ENCODE measurements around the gene DMAC2L.
"Not testable (repeated sequence)": the region's sequence is repeated elsewhere in the genome, so short reads cannot be mapped to it uniquely, and the experiment has no call there.

The DMAC2L gene

GRCh38 chr14:50363714-50364111 lies 51.6 kb downstream of the DMAC2L start:
- Histone ChIP-seq H3K9ac (ENCODE audit: low read length in 2 of 2) (peak overlapping the region; percentile 0 to 8), H3K36me3 (ENCODE audit: control insufficient read depth in 2 of 2, insufficient read depth in 2 of 2, low read length in 2 of 2) (no peaks in the 10 kb centered on the region), H3K4me3 (ENCODE audit: low read length in 2 of 2) (peak overlapping the region in 1 of 2 donors; percentile 61), H3K9me3 (ENCODE audit: control insufficient read depth in 2 of 2, low read length in 2 of 2) (no peaks in the 10 kb centered on the region), H3K27ac (ENCODE audit: low read length) (no peak overlapping the region), H3K27me3 (ENCODE audit: control insufficient read depth in 1 of 2, insufficient read depth in 2 of 2, low read length in 2 of 2) (no peaks in the 10 kb centered on the region), H3K4me1 (ENCODE audit: control insufficient read depth, insufficient read depth, low read length) (peaks cover 6% of the 10 kb centered on the region)

GRCh38 chr14:50364792-50365191 lies 52.7 kb downstream of the DMAC2L start:
- no peak overlapping the region for H3K4me3 ChIP-seq (ENCODE audit: low read length in 2 of 2)
- no peaks in the 10 kb centered on the region for H3K9me3 ChIP-seq (ENCODE audit: control insufficient read depth in 2 of 2, low read length in 2 of 2)
- no peak overlapping the region for H3K27ac ChIP-seq (ENCODE audit: low read length)
- peaks cover 6% of the 10 kb centered on the region for H3K4me1 ChIP-seq (ENCODE audit: control insufficient read depth, insufficient read depth, low read length)
- no peaks in the 10 kb centered on the region for H3K27me3 ChIP-seq (ENCODE audit: control insufficient read depth in 1 of 2, insufficient read depth in 2 of 2, low read length in 2 of 2)
- H3K9ac ChIP-seq (ENCODE audit: low read length in 2 of 2), result no peak overlapping the region
- no peaks in the 10 kb centered on the region for H3K36me3 ChIP-seq (ENCODE audit: control insufficient read depth in 2 of 2, insufficient read depth in 2 of 2, low read length in 2 of 2)

DNA sequence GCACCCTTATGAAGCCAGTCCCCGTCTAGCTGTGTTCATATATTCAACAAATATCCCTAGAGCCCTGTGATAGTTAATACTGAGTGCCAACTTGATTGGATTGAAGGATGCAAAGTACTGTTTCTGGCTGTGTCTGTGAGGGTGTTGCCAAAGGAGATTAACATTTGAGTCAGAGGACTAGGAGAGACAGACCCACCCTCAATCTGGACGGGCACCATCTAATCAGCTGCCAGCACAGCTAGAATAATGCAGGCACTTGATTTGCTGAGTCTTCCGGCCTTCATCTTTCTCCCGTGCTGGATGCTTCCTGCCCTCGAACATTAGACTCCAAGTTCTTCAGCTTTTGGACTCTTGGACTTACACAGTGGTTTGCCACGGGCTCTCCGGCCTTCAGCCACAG lies 53.4 kb downstream of the DMAC2L start:
- H3K36me3 ChIP-seq (ENCODE audit: control insufficient read depth in 2 of 2, insufficient read depth in 2 of 2, low read length in 2 of 2); H3K9ac ChIP-seq (ENCODE audit: low read length in 2 of 2); H3K4me3 ChIP-seq (ENCODE audit: low read length in 2 of 2); H3K27me3 ChIP-seq (ENCODE audit: control insufficient read depth in 1 of 2, insufficient read depth in 2 of 2, low read length in 2 of 2); H3K4me1 ChIP-seq (ENCODE audit: control insufficient read depth, insufficient read depth, low read length); H3K27ac ChIP-seq (ENCODE audit: low read length); H3K9me3 ChIP-seq (ENCODE audit: control insufficient read depth in 2 of 2, low read length in 2 of 2): not testable (repeated sequence)

DNA sequence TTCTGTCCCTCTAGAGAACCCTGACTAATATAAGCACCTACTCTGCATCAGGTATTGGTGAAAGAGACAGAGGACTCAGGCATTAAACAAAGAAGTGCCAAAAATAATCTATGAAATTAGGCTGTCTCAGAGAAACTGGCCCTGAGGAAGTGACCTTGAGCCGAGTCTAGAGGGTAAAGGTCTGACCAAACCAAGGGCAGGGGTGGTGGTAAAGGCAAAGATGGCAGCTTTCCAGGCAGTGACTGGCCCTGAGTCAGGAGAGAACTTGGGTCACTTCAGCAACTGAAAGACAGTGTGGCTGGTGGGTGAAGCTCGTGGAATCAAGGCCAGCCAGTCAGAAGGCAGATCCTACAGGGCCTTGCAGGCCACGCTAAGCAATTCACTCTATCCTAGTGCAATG lies 54.0 kb downstream of the DMAC2L start:
- H3K4me3 ChIP-seq (ENCODE audit: low read length in 2 of 2), result no peak overlapping the region
- H3K9ac ChIP-seq (ENCODE audit: low read length in 2 of 2), result no peak overlapping the region
- H3K36me3 ChIP-seq (ENCODE audit: control insufficient read depth in 2 of 2, insufficient read depth in 2 of 2, low read length in 2 of 2), result no peaks in the 10 kb centered on the region
- H3K27ac ChIP-seq (ENCODE audit: low read length), result no peak overlapping the region
- no peaks in the 10 kb centered on the region for H3K9me3 ChIP-seq (ENCODE audit: control insufficient read depth in 2 of 2, low read length in 2 of 2)
- peaks cover 6% of the 10 kb centered on the region for H3K4me1 ChIP-seq (ENCODE audit: control insufficient read depth, insufficient read depth, low read length)
- H3K27me3 ChIP-seq (ENCODE audit: control insufficient read depth in 1 of 2, insufficient read depth in 2 of 2, low read length in 2 of 2), result no peaks in the 10 kb centered on the region

GRCh38 chr14:50366589-50366988 lies 54.5 kb downstream of the DMAC2L start:
- Histone ChIP-seq H3K27ac (ENCODE audit: low read length) (no peak overlapping the region), H3K4me3 (ENCODE audit: low read length in 2 of 2) (no peak overlapping the region), H3K9ac (ENCODE audit: low read length in 2 of 2) (no peak overlapping the region), H3K4me1 (ENCODE audit: control insufficient read depth, insufficient read depth, low read length) (peaks cover 6% of the 10 kb centered on the region), H3K9me3 (ENCODE audit: control insufficient read depth in 2 of 2, low read length in 2 of 2) (no peaks in the 10 kb centered on the region), H3K27me3 (ENCODE audit: control insufficient read depth in 1 of 2, insufficient read depth in 2 of 2, low read length in 2 of 2) (no peaks in the 10 kb centered on the region), H3K36me3 (ENCODE audit: control insufficient read depth in 2 of 2, insufficient read depth in 2 of 2, low read length in 2 of 2) (no peaks in the 10 kb centered on the region)

DNA sequence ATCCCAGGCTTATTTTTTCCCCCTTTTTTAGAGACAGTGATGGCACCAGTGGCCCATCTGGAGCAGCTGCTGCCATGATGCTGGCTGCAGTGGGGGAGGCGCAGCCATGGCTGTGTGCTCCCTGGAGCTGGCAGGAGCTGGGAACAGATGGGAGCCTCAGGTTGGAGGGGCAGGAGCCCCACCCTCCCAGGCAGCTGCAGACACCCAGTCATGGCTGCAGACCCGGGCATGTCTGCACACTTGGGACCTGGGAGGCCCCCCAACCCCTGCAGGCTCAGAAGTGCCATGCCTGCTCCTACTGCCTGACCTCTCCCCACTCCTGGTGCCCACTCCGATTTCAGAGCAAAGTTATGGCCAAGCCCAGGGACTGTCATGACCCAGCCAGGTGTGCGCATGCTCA lies 59.4 kb downstream of the DMAC2L start:
- Histone ChIP-seq H3K27me3 (ENCODE audit: control insufficient read depth in 1 of 2, insufficient read depth in 2 of 2, low read length in 2 of 2) (no peaks in the 10 kb centered on the region), H3K27ac (ENCODE audit: low read length) (no peak overlapping the region), H3K36me3 (ENCODE audit: control insufficient read depth in 2 of 2, insufficient read depth in 2 of 2, low read length in 2 of 2) (no peaks in the 10 kb centered on the region), H3K4me3 (ENCODE audit: low read length in 2 of 2) (no peak overlapping the region), H3K9me3 (ENCODE audit: control insufficient read depth in 2 of 2, low read length in 2 of 2) (no peaks in the 10 kb centered on the region), H3K9ac (ENCODE audit: low read length in 2 of 2) (no peak overlapping the region), H3K4me1 (ENCODE audit: control insufficient read depth, insufficient read depth, low read length) (no peaks in the 10 kb centered on the region)

DNA sequence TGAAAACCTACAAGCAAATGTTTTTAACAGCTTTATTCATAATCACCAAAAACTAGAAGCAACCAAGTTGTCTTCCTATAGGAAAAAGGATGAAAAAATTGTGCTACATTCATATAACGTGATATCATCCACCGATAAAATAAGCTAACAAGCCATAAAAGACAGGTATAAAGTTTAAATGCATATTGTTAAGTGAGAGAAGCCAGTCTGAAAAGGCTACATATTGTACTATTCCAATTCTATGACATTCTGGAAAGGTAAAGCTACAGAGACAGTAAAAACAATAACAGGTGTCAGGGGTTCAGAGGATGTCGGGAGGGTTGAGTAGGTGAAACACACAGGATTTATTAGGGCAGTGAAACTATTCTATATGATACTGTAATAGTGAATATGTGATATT lies 61.8 kb downstream of the DMAC2L start:
- H3K36me3 ChIP-seq (ENCODE audit: control insufficient read depth in 2 of 2, insufficient read depth in 2 of 2, low read length in 2 of 2), result no peaks in the 10 kb centered on the region
- no peaks in the 10 kb centered on the region for H3K4me1 ChIP-seq (ENCODE audit: control insufficient read depth, insufficient read depth, low read length)
- H3K27ac ChIP-seq (ENCODE audit: low read length), result no peak overlapping the region
- H3K9me3 ChIP-seq (ENCODE audit: control insufficient read depth in 2 of 2, low read length in 2 of 2), result no peaks in the 10 kb centered on the region
- no peaks in the 10 kb centered on the region for H3K27me3 ChIP-seq (ENCODE audit: control insufficient read depth in 1 of 2, insufficient read depth in 2 of 2, low read length in 2 of 2)
- no peak overlapping the region for H3K9ac ChIP-seq (ENCODE audit: low read length in 2 of 2)
- H3K4me3 ChIP-seq (ENCODE audit: low read length in 2 of 2), result no peak overlapping the region

- Histone ChIP-seq H3K9ac (ENCODE audit: low read length in 2 of 2) (no peak overlapping the region), H3K9me3 (ENCODE audit: control insufficient read depth in 2 of 2, low read length in 2 of 2) (no peaks in the 10 kb centered on the region), H3K36me3 (ENCODE audit: control insufficient read depth in 2 of 2, insufficient read depth in 2 of 2, low read length in 2 of 2) (no peaks in the 10 kb centered on the region), H3K4me3 (ENCODE audit: low read length in 2 of 2) (no peak overlapping the region), H3K4me1 (ENCODE audit: control insufficient read depth, insufficient read depth, low read length) (no peaks in the 10 kb centered on the region), H3K27ac (ENCODE audit: low read length) (no peak overlapping the region), H3K27me3 (ENCODE audit: control insufficient read depth in 1 of 2, insufficient read depth in 2 of 2, low read length in 2 of 2) (no peaks in the 10 kb centered on the region)
These were observed 63.6 kb downstream of the DMAC2L start for GRCh38 chr14:50375760-50376159.

Data from stomach smooth muscle (tissue), 2 donors.